ENCODE results near the gene GPLD1.
"Not testable (repeated sequence)": the region's sequence is repeated elsewhere in the genome, so short reads cannot be mapped to it uniquely, and the experiment has no call there.

Gene GPLD1, protein sequence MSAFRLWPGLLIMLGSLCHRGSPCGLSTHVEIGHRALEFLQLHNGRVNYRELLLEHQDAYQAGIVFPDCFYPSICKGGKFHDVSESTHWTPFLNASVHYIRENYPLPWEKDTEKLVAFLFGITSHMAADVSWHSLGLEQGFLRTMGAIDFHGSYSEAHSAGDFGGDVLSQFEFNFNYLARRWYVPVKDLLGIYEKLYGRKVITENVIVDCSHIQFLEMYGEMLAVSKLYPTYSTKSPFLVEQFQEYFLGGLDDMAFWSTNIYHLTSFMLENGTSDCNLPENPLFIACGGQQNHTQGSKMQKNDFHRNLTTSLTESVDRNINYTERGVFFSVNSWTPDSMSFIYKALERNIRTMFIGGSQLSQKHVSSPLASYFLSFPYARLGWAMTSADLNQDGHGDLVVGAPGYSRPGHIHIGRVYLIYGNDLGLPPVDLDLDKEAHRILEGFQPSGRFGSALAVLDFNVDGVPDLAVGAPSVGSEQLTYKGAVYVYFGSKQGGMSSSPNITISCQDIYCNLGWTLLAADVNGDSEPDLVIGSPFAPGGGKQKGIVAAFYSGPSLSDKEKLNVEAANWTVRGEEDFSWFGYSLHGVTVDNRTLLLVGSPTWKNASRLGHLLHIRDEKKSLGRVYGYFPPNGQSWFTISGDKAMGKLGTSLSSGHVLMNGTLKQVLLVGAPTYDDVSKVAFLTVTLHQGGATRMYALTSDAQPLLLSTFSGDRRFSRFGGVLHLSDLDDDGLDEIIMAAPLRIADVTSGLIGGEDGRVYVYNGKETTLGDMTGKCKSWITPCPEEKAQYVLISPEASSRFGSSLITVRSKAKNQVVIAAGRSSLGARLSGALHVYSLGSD

GRCh38 chr6:24489470-24489869 is at the start of gene GPLD1:
Gene GPLD1 (minus strand): TSS chr6:24489578. CDS start chr6:24489511, 67 bp downstream.
- DNase-seq = no peak

GRCh38 chr6:24537771-24538385 is 48.5 kb upstream of the GPLD1 start:
- no peak for DNase-seq

- DNase-seq = no peak
These were observed 47.8 kb upstream of the GPLD1 start for GRCh38 chr6:24537082-24537699.

- DNase-seq = no peak
These were observed 47.1 kb upstream of the GPLD1 start for GRCh38 chr6:24536466-24536865.

- DNase-seq = no peak
These were observed 45.8 kb upstream of the GPLD1 start for GRCh38 chr6:24535210-24535609.

GRCh38 chr6:24534329-24534728 is 45.0 kb upstream of the GPLD1 start:
- no peak for DNase-seq

- no peak for DNase-seq
These were observed 40.6 kb upstream of the GPLD1 start for GRCh38 chr6:24529985-24530384.

- DNase-seq = peak; percentile 48
These were observed 35.4 kb upstream of the GPLD1 start for GRCh38 chr6:24524805-24525204.

- no peak for DNase-seq
These were observed 35.0 kb upstream of the GPLD1 start for GRCh38 chr6:24524329-24524728.

DNA sequence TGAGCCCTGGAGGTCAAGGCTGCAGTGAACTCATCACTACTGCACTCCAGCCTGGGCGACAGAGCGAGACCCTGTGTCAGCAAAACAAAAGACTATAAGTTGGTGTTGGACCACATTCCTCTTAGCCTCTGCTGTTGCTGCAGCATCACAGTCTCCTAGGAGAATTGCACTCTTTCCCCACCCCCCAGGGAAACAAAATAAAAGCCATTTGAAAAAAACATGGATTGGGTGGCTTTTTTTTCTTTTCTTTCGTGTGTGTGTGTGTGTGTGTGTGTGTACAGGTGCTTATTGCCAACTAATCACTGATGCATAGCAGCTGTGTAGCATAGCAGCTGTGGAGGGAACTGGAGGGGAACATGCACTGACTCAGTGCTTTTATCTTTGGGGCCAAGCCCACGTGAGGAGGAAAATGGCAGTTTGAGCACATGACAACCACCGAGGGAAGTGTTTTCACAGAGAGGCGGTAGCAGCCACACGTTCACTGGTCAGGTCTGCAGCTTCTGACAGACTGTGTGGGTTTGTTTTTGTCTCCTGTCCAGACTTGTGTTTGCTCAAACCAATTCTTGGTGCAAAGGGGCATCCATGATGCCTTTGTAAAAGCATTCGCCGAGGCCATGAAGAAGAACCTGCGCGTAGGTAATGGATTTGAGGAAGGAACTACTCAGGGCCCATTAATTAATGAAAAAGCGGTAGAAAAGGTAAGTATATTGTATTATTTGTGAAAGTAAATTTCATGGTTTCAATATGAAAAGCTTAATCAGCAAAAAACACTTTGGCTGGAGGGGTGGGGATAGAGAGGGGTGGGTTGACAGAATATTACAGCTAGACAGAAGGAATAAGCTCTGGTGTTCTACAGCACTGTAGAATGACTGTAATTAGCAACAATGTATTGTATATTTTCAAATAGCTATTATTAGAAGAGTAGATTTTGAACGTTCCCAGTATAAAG is 33.1 kb upstream of the GPLD1 start:
- DNase-seq = peak; percentile 26

DNA sequence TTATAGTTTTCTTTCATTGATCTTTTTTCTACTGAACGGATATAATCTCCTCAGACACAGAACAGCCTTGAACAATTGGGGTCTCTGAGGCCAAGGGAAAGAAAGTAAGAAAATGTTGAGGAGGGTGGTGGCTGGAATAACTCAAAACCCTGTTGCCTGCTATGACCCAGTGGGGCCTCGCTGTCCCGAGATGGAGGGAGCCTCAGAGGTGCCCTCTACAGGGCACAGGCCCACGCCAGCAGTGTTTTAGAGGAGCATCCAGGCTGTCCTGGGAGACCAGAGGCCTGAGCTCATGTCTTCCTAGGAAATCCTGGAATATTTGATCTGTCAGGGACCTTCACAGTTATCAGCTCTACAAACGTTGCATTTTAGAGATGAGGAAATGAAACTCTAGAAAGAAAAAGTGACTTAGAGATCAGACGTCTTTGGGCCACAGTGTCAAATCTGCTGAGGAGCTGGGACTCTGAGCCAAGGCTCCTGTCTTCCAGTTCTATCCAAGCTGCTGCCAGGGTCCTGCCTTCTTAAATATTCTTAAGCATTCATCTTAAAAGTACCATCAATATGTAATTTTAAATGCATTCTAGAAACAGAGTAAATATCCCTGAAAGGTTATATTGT is 31.7 kb upstream of the GPLD1 start:
- peak; percentile 37 for DNase-seq

GRCh38 chr6:24517659-24518543 is 28.5 kb upstream of the GPLD1 start:
- no peak for DNase-seq

DNA sequence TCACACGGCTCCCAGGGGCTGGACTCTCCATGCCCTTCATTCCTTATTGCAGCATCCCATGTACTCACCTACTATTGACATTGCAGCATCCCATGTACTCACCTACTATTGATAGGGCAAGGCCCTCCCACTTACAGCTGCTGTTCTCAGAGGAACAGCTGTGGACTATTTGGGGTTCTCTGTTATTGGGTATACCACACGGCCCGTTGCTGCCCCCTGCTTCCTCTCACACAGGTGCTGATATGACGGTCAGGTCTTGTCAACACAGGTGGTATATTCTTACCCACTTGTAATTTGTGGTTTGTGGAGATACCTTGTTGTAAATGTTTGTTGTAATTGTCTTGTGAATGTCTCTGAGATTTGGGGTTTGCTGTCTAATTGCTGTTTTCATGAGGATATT is 24.2 kb upstream of the GPLD1 start:
- no peak for DNase-seq

DNA sequence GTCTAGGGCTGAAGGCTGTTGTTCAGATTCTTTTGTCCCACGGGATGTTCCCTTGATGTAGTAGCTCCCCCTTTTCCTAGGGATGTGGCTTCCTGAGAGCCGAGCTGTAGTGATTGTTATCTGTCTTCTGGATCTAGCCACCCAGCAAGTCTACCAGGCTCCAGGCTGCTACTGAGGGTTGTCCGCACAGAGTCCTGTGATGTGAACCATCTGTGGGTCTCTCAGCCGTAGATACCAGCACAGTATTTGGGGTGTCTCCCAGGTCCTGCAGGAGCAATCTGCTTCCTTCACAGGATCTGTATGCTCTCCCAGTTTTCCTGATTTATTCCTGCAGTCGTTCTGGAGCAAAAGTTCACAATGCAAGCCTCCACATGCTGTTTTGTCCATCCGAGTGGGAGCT is 22.6 kb upstream of the GPLD1 start:
- DNase-seq = not testable (repeated sequence)

DNA sequence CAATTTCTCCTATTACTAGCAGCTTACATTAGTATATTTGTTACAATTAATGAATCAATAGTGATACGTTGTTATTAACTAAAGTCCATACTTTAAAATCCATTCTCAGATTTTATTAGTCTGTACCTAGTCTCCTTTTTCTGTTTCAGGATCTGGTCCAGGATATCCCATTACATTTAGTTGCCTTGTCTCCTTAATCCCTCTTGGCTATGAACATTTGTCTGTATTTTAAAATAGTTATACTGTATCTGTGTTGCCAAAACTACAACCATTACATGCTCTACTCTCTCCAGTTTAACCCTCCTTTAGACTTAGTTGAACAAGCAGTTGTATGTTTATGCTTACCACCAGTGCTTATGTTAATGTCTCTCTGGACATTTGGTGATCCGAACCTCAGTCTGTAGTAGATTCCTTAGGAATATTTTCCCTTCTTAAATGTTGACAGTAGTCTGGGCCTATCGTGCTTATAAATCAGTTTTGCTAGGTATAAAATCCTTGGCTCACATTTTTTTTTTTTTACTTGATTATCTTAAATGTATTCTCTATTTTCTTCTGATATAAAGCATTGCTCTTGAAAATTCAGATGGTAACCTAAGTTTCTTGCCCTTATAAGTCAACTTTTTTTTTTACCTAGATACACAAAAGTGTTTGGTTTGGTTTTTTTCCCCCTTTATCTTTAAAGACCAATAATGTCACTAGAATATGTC is 17.6 kb upstream of the GPLD1 start:
- DNase-seq = no peak

DNA sequence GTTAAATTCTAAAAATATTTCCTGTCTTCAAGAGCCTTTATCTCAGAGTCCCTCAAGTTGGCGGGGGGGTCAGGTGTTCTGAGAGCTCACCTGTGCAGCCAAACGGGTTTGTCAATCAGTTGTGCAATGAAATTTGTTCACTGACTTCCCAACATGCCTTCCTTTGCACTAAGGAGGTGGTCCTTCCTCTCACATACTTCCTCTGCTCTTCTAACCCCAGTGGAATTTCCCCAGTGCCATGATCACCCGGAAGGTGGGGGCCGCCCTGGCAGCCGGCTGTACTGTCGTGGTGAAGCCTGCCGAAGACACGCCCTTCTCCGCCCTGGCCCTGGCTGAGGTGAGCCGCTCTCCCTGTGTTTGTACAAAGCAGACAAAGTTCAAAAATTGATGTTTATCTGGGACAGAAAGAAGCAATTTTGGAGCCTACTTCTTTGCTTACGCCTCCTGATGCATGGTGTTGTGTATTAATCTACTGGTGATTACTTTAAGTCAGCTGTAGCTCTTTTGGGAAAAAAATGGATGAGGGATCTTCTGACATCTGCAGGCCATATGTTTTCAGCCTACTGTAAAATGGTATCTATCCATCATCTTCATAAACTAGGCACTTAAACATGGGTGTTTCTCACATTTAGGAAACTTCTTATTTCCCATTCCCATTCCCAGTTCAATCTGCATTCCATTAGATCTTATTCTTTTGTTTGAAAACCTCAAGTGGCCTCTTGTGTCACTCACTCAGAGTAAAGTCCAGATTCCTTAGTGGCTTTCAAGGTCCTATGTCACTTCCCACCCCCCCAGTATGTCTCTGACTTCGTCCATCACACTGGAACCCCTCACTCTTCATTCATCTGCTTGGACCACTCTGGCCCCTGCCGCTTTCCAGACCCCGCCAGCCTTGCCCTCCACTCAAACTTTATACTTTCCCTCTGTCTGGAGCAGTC is 15.5 kb upstream of the GPLD1 start:
- DNase-seq = no peak

GRCh38 chr6:24504287-24504648 is 14.9 kb upstream of the GPLD1 start:
- DNase-seq = no peak

DNA sequence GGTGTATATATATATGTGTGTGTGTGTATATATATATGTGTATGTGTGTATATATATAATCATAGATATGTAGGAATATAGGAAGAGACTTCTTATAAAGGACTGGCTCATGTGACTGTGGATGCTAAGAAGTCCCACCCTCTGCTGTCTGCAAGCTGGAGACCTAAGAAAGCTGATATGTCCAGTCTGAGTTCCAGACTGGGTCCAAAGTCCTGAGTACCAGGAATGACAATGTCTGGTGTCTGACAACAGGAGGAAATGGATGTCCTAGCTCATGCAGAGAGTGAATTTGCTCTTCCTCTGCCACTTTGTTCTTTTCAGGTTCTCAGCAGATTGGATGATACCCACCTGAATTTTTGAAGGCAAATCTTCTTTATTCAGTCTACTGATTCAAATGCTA is 12.5 kb upstream of the GPLD1 start:
- no peak for DNase-seq

GRCh38 chr6:24501374-24501773 is 12.0 kb upstream of the GPLD1 start:
- no peak for DNase-seq
